SK-N-MC (cell line): Measurements from ENCODE around the gene AKT2.

Source experiments
- EZH2 ChIP-seq: fragments of 200-600 bp; sonication (generic); IDR thresholded peaks from one replicate; pipeline ENCODE4 v1.6.1; 2017; ENCODE audit warnings: antibody characterized with exemption
- POLR2AphosphoS5 ChIP-seq: IDR thresholded peaks from 2 replicates; pipeline ENCODE4 v1.6.1; 2012; ENCODE audit warnings: mild to moderate bottlenecking, low read depth, low read length, borderline replicate concordance

GRCh38 chr19:40232479-40232878 is 52.7 kb downstream of the AKT2 start:
- TF ChIP-seq POLR2AphosphoS5 (no peak), EZH2 (no peak)
